H1 (cell line): Measurements from ENCODE around the gene OPALIN. TPM values are rescaled to one million over a fixed set of nuclear protein-coding genes. Genes with fewer than 3 reads are reported as not detected.

ENCODE experiments used
- CTCF ChIA-PET: fragments of 300-600 bp; sonication (Branson Sonifier 250); formaldehyde crosslinking; loops from one replicate; lab custom pipeline; 2021; ENCODE audit not compliant: partially characterized antibody; lab: Charles Lee
- POLR2A ChIA-PET: fragments of 300-600 bp; sonication (Branson Sonifier 250); formaldehyde crosslinking; loops from one replicate; lab custom pipeline; 2021; ENCODE audit warnings: inconsistent platforms; ENCODE audit not compliant: partially characterized antibody; lab: Charles Lee
- DNase-seq, 2 experiments: peaks; one replicate each; pipeline versions ENCODE4 v3.0.0 to v3.0.0-alpha.2; 2010 to 2022; ENCODE audit warnings: low spot score in 2 of 2, low read depth in 1 of 2, mixed read lengths in 1 of 2
- FAIRE-seq: peaks from 2 replicates; lab custom pipeline; 2011; peaks lifted over from hg19 to GRCh38; lab: Jason Lieb, UNC
- H2AFZ ChIP-seq: 2 replicates; pipeline ENCODE4 v1.8.1; 2012; ENCODE audit warnings: low read length, inconsistent platforms
- H2AK5ac ChIP-seq: 2 replicates; pipeline ENCODE4 v1.6.1; 2013; ENCODE audit warnings: low read depth, low read length
- H2BK120ac ChIP-seq: replicated peaks from 2 replicates; pipeline ENCODE3; 2013; ENCODE audit warnings: low read depth, low read length, inconsistent platforms
- H2BK12ac ChIP-seq: 2 replicates; pipeline ENCODE4 v1.6.1; 2013; ENCODE audit warnings: low read depth, low read length
- H2BK15ac ChIP-seq: 2 replicates; pipeline ENCODE4 v1.6.1; 2013; ENCODE audit warnings: low read length
- H2BK20ac ChIP-seq: 2 replicates; pipeline ENCODE4 v1.6.1; 2013; ENCODE audit warnings: low read length
- H2BK5ac ChIP-seq: 2 replicates; pipeline ENCODE4 v1.6.1; 2013; ENCODE audit warnings: low read depth, low read length
- H3K14ac ChIP-seq: 2 replicates; pipeline ENCODE4 v1.6.1; 2013; ENCODE audit warnings: inconsistent platforms; ENCODE audit not compliant: insufficient read length
- H3K18ac ChIP-seq: 2 replicates; pipeline ENCODE4 v1.6.1; 2013; ENCODE audit warnings: low read length; ENCODE audit errors: extremely low read depth
- H3K23ac ChIP-seq: 2 replicates; pipeline ENCODE4 v1.6.1; 2013; ENCODE audit warnings: inconsistent platforms; ENCODE audit not compliant: insufficient read length
- H3K23me2 ChIP-seq: 2 replicates; pipeline ENCODE4 v1.6.1; 2013; ENCODE audit warnings: low read depth, low read length
- H3K27ac ChIP-seq: 2 replicates; pipeline ENCODE4 v1.6.1; 2011; ENCODE audit warnings: low read depth, low read length, inconsistent platforms
- H3K27me3 ChIP-seq, 4 experiments: replicated peaks in 1 of 4; 1 replicate in 1 of 4; 2 replicates in 3 of 4; pipeline versions ENCODE4 v1.6.1 to v1.8.1; 2011 to 2013; ENCODE audit warnings: low read length in 3 of 4, mild to moderate bottlenecking in 3 of 4, inconsistent platforms in 2 of 4, mixed read lengths in 2 of 4, moderate library complexity in 1 of 4; ENCODE audit not compliant: control insufficient read depth in 3 of 4, insufficient read depth in 3 of 4; ENCODE audit errors: extremely low read depth in 1 of 4
- H3K36me3 ChIP-seq, 4 experiments: 2 replicates each; pipeline versions ENCODE4 v1.6.1 to v1.8.1; 2011 to 2013; ENCODE audit warnings: mild to moderate bottlenecking in 4 of 4, low read length in 3 of 4, moderate library complexity in 2 of 4, control low read depth in 1 of 4, inconsistent platforms in 1 of 4; ENCODE audit not compliant: insufficient read depth in 4 of 4, control insufficient read depth in 2 of 4
- H3K4ac ChIP-seq: replicated peaks from 2 replicates; pipeline ENCODE3; 2013; ENCODE audit warnings: low read length, low read depth, mixed read lengths, inconsistent platforms; ENCODE audit not compliant: insufficient read length
- H3K4me1 ChIP-seq, 4 experiments: replicated peaks in 1 of 4; 1 replicate in 1 of 4; 2 replicates in 3 of 4; pipeline versions ENCODE4 v1.6.1 to v1.8.1; 2011 to 2013; ENCODE audit warnings: low read length in 3 of 4, inconsistent platforms in 2 of 4, mixed read lengths in 1 of 4; ENCODE audit not compliant: insufficient read depth in 4 of 4, control insufficient read depth in 3 of 4
- H3K4me2 ChIP-seq, 2 experiments: 2 replicates each; pipeline versions ENCODE4 v1.6.1 to v1.8.1; 2011 to 2013; ENCODE audit warnings: low read depth in 2 of 2, low read length in 2 of 2, control low read depth in 1 of 2, inconsistent platforms in 1 of 2, mild to moderate bottlenecking in 1 of 2; ENCODE audit not compliant: insufficient read depth in 1 of 2
- H3K4me3 ChIP-seq, 4 experiments: fragments of 200-600, 300-600 bp in 1 of 4; sonication (generic), shearing (Covaris generic), sonication (Bioruptor Twin) in 1 of 4; 2 replicates each; pipeline versions ENCODE4 v1.5.1 to v1.8.1; 2011 to 2016; ENCODE audit warnings: low read length in 4 of 4, low read depth in 3 of 4, control low read depth in 2 of 4, inconsistent platforms in 2 of 4, mild to moderate bottlenecking in 2 of 4, mixed read lengths in 1 of 4, moderate library complexity in 1 of 4; ENCODE audit not compliant: insufficient read depth in 2 of 4; ENCODE audit errors: extremely low read depth in 1 of 4
- H3K56ac ChIP-seq: replicated peaks from 2 replicates; pipeline ENCODE3; 2013; ENCODE audit warnings: low read depth, mild to moderate bottlenecking, mixed read lengths, low read length, inconsistent platforms; ENCODE audit not compliant: insufficient read length
- H3K79me1 ChIP-seq: 2 replicates; pipeline ENCODE4 v1.6.1; 2013; ENCODE audit warnings: low read depth, low read length, control low read depth
- H3K79me2 ChIP-seq, 2 experiments: 2 replicates each; pipeline versions ENCODE4 v1.6.1 to v1.8.1; 2012 to 2013; ENCODE audit warnings: low read length in 2 of 2, mild to moderate bottlenecking in 2 of 2, inconsistent platforms in 1 of 2; ENCODE audit not compliant: insufficient read depth in 2 of 2, control insufficient read depth in 1 of 2
- H3K9ac ChIP-seq, 4 experiments: replicated peaks in 1 of 4; 1 replicate in 1 of 4; 2 replicates in 3 of 4; pipeline versions ENCODE4 v1.6.1 to v1.8.1; 2011 to 2013; ENCODE audit warnings: low read depth in 3 of 4, low read length in 3 of 4, control low read depth in 2 of 4, mild to moderate bottlenecking in 2 of 4, moderate library complexity in 2 of 4, inconsistent platforms in 1 of 4; ENCODE audit errors: extremely low read depth in 1 of 4
- H3K9me3 ChIP-seq, 2 experiments: 2 replicates each; pipeline versions ENCODE4 v1.6.1 to v1.8.1; 2012 to 2013; ENCODE audit warnings: mild to moderate bottlenecking in 2 of 2, moderate library complexity in 2 of 2, control low read depth in 1 of 2, inconsistent platforms in 1 of 2, low read depth in 1 of 2, low read length in 1 of 2, mixed read lengths in 1 of 2; ENCODE audit not compliant: insufficient read depth in 2 of 2
- H4K20me1 ChIP-seq, 2 experiments: replicated peaks in 1 of 2; 2 replicates each; pipeline versions ENCODE3 to v1.8.1; 2011 to 2013; ENCODE audit warnings: inconsistent platforms in 2 of 2, low read length in 2 of 2, mild to moderate bottlenecking in 1 of 2; ENCODE audit not compliant: insufficient read depth in 2 of 2, control insufficient read depth in 1 of 2
- H4K5ac ChIP-seq: 2 replicates; pipeline ENCODE4 v1.6.1; 2013; ENCODE audit warnings: low read length, low read depth, mixed read lengths, inconsistent platforms; ENCODE audit not compliant: insufficient read length
- H4K8ac ChIP-seq: 2 replicates; pipeline ENCODE4 v1.8.0; 2013; ENCODE audit warnings: mild to moderate bottlenecking, moderate library complexity, low read length, inconsistent platforms; ENCODE audit not compliant: insufficient read depth; ENCODE audit errors: extremely low read depth
- H4K91ac ChIP-seq: replicated peaks from 2 replicates; pipeline ENCODE3; 2013; ENCODE audit warnings: low read length, mixed read lengths, inconsistent platforms; ENCODE audit not compliant: insufficient read length
- ATF2 ChIP-seq: IDR thresholded peaks from 2 replicates; pipeline ENCODE4 v1.6.1; 2012; ENCODE audit warnings: low read length, inconsistent platforms
- BACH1 ChIP-seq: IDR thresholded peaks from 2 replicates; pipeline ENCODE4 v1.6.1; 2012; ENCODE audit warnings: low read length, improper control_type of control experiment
- GTF2F1 ChIP-seq: IDR thresholded peaks from 2 replicates; pipeline ENCODE4 v1.6.1; 2012; ENCODE audit warnings: low read depth, low read length, improper control_type of control experiment, borderline replicate concordance
- USF2 ChIP-seq: IDR thresholded peaks from 2 replicates; pipeline ENCODE4 v1.6.1; 2011; ENCODE audit warnings: low read length, improper control_type of control experiment
- WGBS, 2 experiments: shearing (Covaris generic) in 1 of 2; methylation state at CpG; one replicate each; pipeline versions ENCODE4 v1.1.6 to v1.1.7; 2013 to 2015; ENCODE audit warnings: low lambda C conversion rate in 2 of 2, mixed read lengths in 2 of 2, inconsistent platforms in 1 of 2, low coverage in 1 of 2, missing lambda C conversion rate in 1 of 2; ENCODE audit not compliant: insufficient replicate concordance in 2 of 2, insufficient coverage in 1 of 2, insufficient read length in 1 of 2; ENCODE audit errors: extremely low coverage in 1 of 2, missing lambda C conversion rate in 1 of 2; 5-methylcytosine and 5-hydroxymethylcytosine counted together
- polyA plus RNA-seq, 7 experiments: library from polyadenylated mRNA; depleted of rRNA in 3 of 7; stranded (reverse) in 5 of 7; unstranded in 2 of 7; fragments of >200 nt in 5 of 7; fragments of 200-250 nt in 2 of 7; gene quantifications; 1 replicate in 5 of 7; 2 replicates in 1 of 7; 4 replicates in 1 of 7; pipeline versions ENCODE4 v1.2.1 to v1.2.3, GENCODE V29; 2011 to 2013; ENCODE audit warnings: missing spikeins in 2 of 7, mixed read lengths in 2 of 7
- total RNA-seq: library from RNA; stranded (reverse); fragmentation: NEBNext Ultra II Directional; extraction: Animal tissue kit (Norgen Biotek cat#: 25700); gene quantifications from 2 replicates; pipeline ENCODE4 v1.2.1, GENCODE V29; 2021

The OPALIN gene
- total and polyA plus RNA-seq, 2 of the 8 experiments (the other 6 are each of a cell fraction or from before 2014, with no cell fraction given): 0.03 TPM; not detected in 1

GRCh38 chr10:96374985-96375830 is 16.4 kb upstream of the OPALIN start:
- Histone ChIP-seq H3K14ac (no peak overlapping the region), H2BK12ac (peak overlapping the region; percentile 93; the same call in 1 of the 2 replicates), H4K20me1 (no peaks in the 10 kb centered on the region), H4K91ac (peak overlapping the region; percentile 76), H3K56ac (peak overlapping the region; percentile 14), H3K23ac (no peak overlapping the region), H2AK5ac (no peak overlapping the region), H3K36me3 (no peaks in the 10 kb centered on the region), H3K79me2 (no peaks in the 10 kb centered on the region), H3K18ac (peak overlapping the region; percentile 60; the same call in 1 of the 2 replicates), H3K4me3 (peak overlapping the region; percentile 30 to 56 (median 47); a peak in 7 of 8 replicates), H2BK15ac (peak overlapping the region; percentile 99; the same call in 1 of the 2 replicates), H3K4ac (peak overlapping the region; percentile 96), H2BK20ac (peak overlapping the region; percentile 80; the same call in 1 of the 2 replicates), H3K4me1 (peaks cover 0 to 13% (median 7%) of the 10 kb centered on the region in 4 experiments; a peak in 6 of 7 replicates), H3K27me3 (peaks cover 0 to 3% (median 1%) of the 10 kb centered on the region in 4 experiments; a peak in 3 of 7 replicates), H3K9ac (peak overlapping the region in 1 of 4 experiments; percentile 7; a peak in 1 of 7 replicates), H3K23me2 (peaks cover 4% of the 10 kb centered on the region), H3K9me3 (no peaks in the 10 kb centered on the region), H2BK5ac (peak overlapping the region; percentile 48; the same call in 1 of the 2 replicates), H3K27ac (no peak overlapping the region), H3K4me2 (peak overlapping the region; percentile 69 to 85), H4K8ac (0 out of 2 replicates have a peak overlapping the region, but pooled peaks have one; percentile 21), H2BK120ac (peak overlapping the region; percentile 26), H3K79me1 (no peaks in the 10 kb centered on the region), H2AFZ (peak overlapping the region; percentile 89), H4K5ac (peak overlapping the region; percentile 8)
- FAIRE-seq (peak; percentile 99), DNase-seq (peak; percentile 80 to 93)
- ChIA-PET CTCF (interaction anchor here (0.6 to 12.6 kb wide), 61 partner anchors 9 to 860 kb away, joined by 3 to 197 read pairs (median 4); partner anchors contain the start of genes OPALIN and TLL2), POLR2A (interaction anchor here (1.1 to 1.7 kb wide), 2 partner anchors 74 to 138 kb away, joined by 3 to 4 read pairs; partner anchors contain the start of gene TLL2)
- WGBS, 2 experiments: 11% methylated on average over 28 of the region's 36 CpGs; no CpG with 5 or more reads in 1 of the 2 experiments
- no peak for TF ChIP-seq USF2
- TF ChIP-seq BACH1: no peak
- no peak for TF ChIP-seq GTF2F1
- no peak for TF ChIP-seq ATF2
